ENCODE results near the gene CIAO2A.

DNA sequence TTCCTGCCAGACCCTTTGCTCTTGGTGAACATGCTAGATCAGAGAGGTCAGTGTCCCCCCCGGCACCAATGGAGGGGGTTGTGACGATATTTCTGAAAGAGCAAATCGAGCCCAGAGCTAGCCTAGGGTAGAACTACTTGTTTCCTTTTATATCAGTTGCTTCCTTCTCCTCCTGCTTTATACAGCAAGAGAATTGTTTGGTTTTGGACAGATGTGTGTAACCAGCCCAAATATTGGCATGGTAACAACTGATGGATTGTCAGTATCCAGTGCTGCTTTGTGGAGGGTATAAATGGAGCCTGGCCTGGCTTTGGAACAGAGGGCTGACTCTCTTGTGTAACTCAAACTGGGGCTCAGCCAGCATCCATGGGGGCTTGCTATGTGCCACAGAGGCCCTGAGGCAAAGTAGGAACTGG lies 29.3 kb upstream of the CIAO2A start:
- TF ChIP-seq POLR2A (IDR thresholded peaks at IDR 0.05; ENCODE audit: low read depth, low read length), result no peak
- TF ChIP-seq, protein P1, sequence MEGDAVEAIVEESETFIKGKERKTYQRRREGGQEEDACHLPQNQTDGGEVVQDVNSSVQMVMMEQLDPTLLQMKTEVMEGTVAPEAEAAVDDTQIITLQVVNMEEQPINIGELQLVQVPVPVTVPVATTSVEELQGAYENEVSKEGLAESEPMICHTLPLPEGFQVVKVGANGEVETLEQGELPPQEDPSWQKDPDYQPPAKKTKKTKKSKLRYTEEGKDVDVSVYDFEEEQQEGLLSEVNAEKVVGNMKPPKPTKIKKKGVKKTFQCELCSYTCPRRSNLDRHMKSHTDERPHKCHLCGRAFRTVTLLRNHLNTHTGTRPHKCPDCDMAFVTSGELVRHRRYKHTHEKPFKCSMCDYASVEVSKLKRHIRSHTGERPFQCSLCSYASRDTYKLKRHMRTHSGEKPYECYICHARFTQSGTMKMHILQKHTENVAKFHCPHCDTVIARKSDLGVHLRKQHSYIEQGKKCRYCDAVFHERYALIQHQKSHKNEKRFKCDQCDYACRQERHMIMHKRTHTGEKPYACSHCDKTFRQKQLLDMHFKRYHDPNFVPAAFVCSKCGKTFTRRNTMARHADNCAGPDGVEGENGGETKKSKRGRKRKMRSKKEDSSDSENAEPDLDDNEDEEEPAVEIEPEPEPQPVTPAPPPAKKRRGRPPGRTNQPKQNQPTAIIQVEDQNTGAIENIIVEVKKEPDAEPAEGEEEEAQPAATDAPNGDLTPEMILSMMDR (IDR thresholded peaks at IDR 0.05; ENCODE audit: extremely low read depth in 1 of 2, insufficient read depth in 1 of 2, low read depth in 1 of 2, low read length in 2 of 2), result no peak
- no peak for TF ChIP-seq EZH2 (IDR thresholded peaks at IDR 0.05; ENCODE audit: borderline replicate concordance, low read depth, low read length, severe bottlenecking)
- no peak for TF ChIP-seq POLR2AphosphoS5 (IDR thresholded peaks at IDR 0.05; ENCODE audit: insufficient read depth, low read depth, low read length)
